Inferior parietal cortex (tissue), 1 donor: Measurements from ENCODE around the gene DLEC1.

Experiments used
- DNase-seq: peaks from one replicate; pipeline ENCODE4 v3.0.0-alpha.2; 2016; ENCODE audit errors: extremely low spot score

The DLEC1 gene

GRCh38 chr3:38002291-38002876, 36.6 kb upstream of the DLEC1 start:
- DNase-seq, result no peak

GRCh38 chr3:38002940-38003339, 36.1 kb upstream of the DLEC1 start:
- DNase-seq, result no peak

GRCh38 chr3:38003371-38003816, 35.6 kb upstream of the DLEC1 start:
- peak; percentile 81 for DNase-seq

GRCh38 chr3:38003817-38004414, 35.1 kb upstream of the DLEC1 start:
- DNase-seq, result no peak

GRCh38 chr3:38004415-38005075, 34.5 kb upstream of the DLEC1 start:
- peak; percentile 87 for DNase-seq

- DNase-seq, result peak; percentile 86
Observed at GRCh38 chr3:38005076-38006020, 33.7 kb upstream of the DLEC1 start.

GRCh38 chr3:38006031-38006430, 33.0 kb upstream of the DLEC1 start:
- DNase-seq, result no peak

- DNase-seq, result no peak
Observed at GRCh38 chr3:38006445-38006995, 32.5 kb upstream of the DLEC1 start.

GRCh38 chr3:38007754-38008090, 31.3 kb upstream of the DLEC1 start:
- no peak for DNase-seq

GRCh38 chr3:38008191-38008701, 30.8 kb upstream of the DLEC1 start:
- no peak for DNase-seq

- no peak for DNase-seq
Observed at GRCh38 chr3:38008971-38009580, 29.9 kb upstream of the DLEC1 start.

- DNase-seq, result no peak
Observed at GRCh38 chr3:38009807-38010591, 29.0 kb upstream of the DLEC1 start.

GRCh38 chr3:38011111-38011510, 27.9 kb upstream of the DLEC1 start:
- DNase-seq, result no peak

- DNase-seq, result no peak
Observed at GRCh38 chr3:38015485-38015884, 23.5 kb upstream of the DLEC1 start.

GRCh38 chr3:38015984-38016383, 23.0 kb upstream of the DLEC1 start:
- no peak for DNase-seq

- DNase-seq, result no peak
Observed at GRCh38 chr3:38016410-38016809, 22.6 kb upstream of the DLEC1 start.

- no peak for DNase-seq
Observed at GRCh38 chr3:38016847-38017444, 22.1 kb upstream of the DLEC1 start.

GRCh38 chr3:38017445-38018295, 21.3 kb upstream of the DLEC1 start:
- no peak for DNase-seq
